Measurements from ENCODE around the gene TMOD3. TPM values are rescaled to one million over a fixed set of nuclear protein-coding genes. Genes with fewer than 3 reads are reported as not detected.

The TMOD3 gene
- total RNA-seq, 1 experiment from 2014 or later, result 54.4 TPM

DNA sequence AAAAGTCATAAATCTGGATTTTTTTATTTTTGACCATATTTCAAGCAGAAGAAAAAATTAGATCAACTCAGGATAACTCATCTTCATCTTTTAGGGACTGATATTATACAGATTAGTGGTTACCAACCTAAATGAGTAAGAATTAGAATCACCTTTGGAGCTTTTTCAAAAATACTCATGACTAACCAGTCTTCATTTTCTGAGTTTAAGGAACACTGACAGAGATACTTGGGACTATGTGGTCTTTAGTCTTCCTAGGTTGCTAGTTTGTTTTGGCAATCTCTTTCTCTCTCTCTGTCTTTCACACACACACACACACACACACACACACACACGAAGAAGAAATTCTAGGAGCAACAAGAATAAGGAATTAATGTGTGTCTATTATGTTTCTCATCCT lies 50.1 kb downstream of the TMOD3 start:
- no peaks in the 10 kb centered on the region for H3K9me3 Mint-ChIP-seq (ENCODE audit: unreplicated experiment)
- H3K4me3 Mint-ChIP-seq (ENCODE audit: unreplicated experiment), result no peak overlapping the region
- no peak overlapping the region for H3K27ac Mint-ChIP-seq (ENCODE audit: unreplicated experiment)
- intact Hi-C loops (cut with micrococcal nuclease; ENCODE audit: unreplicated experiment), result no loop called here
- TF ChIP-seq, protein P1, sequence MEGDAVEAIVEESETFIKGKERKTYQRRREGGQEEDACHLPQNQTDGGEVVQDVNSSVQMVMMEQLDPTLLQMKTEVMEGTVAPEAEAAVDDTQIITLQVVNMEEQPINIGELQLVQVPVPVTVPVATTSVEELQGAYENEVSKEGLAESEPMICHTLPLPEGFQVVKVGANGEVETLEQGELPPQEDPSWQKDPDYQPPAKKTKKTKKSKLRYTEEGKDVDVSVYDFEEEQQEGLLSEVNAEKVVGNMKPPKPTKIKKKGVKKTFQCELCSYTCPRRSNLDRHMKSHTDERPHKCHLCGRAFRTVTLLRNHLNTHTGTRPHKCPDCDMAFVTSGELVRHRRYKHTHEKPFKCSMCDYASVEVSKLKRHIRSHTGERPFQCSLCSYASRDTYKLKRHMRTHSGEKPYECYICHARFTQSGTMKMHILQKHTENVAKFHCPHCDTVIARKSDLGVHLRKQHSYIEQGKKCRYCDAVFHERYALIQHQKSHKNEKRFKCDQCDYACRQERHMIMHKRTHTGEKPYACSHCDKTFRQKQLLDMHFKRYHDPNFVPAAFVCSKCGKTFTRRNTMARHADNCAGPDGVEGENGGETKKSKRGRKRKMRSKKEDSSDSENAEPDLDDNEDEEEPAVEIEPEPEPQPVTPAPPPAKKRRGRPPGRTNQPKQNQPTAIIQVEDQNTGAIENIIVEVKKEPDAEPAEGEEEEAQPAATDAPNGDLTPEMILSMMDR (IDR thresholded peaks at IDR 0.05; ENCODE audit: insufficient read depth in 1 of 2, low read depth in 1 of 2, low read length in 1 of 2, severe bottlenecking in 1 of 2, unreplicated experiment in 1 of 2), result no peak
- POLR2A ChIA-PET, result no interaction called here
- H3K36me3 Mint-ChIP-seq (ENCODE audit: insufficient read depth, unreplicated experiment), result peaks cover 30% of the 10 kb centered on the region
- no peak for DNase-seq
- Histone ChIP-seq H3K9me3 (no peaks in the 10 kb centered on the region), H3K4me3 (ENCODE audit: low read depth, low read length) (no peak overlapping the region), H3K36me3 (ENCODE audit: control insufficient read depth, insufficient read depth, low read length) (no peaks in the 10 kb centered on the region; the same call in 1 of the 2 replicates), H3K27me3 (replicated peaks; ENCODE audit: control insufficient read depth, insufficient read depth, low read length) (no peaks in the 10 kb centered on the region), H3K4me1 (peaks cover 30% of the 10 kb centered on the region)
- H3K4me1 Mint-ChIP-seq (ENCODE audit: low read depth, unreplicated experiment), result peaks cover 23% of the 10 kb centered on the region
- H3K27me3 Mint-ChIP-seq (ENCODE audit: insufficient read depth, unreplicated experiment), result no peaks in the 10 kb centered on the region
- BruUV-seq (replicated peaks), result no TSS peak
- CTCF ChIA-PET, result interaction anchor here (0.7 to 1.1 kb wide), 2 partner anchors 9 to 113 kb away, joined by 3 to 7 read pairs; no protein-coding TSS in a partner anchor

DNA sequence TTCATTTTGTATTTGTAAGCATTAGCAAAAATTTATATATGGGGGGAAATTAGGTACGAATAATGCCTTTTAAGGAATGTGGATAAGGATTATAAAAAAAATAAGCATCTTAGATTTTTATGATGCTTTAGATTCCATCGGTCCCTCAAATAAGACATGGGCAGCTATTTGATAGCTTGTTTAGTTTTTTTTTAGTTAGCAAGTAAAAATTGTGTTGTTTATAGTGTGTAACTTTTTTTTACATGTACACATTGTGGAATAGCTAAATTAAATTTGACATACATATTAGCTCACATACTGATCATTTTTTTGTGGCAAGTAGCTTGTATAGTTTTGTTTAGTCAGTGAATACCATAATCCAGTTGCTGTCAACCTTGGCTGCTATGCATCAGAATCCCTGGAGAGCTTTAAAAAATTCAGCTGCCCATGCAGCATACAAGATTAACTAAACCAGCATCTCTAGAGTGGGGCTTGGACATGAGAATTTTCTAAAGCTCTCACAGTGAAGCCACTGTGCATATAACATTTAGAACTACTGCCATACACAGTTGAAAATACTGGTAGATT lies 53.9 kb downstream of the TMOD3 start:
- intact Hi-C loops (cut with micrococcal nuclease; ENCODE audit: unreplicated experiment), result no loop called here
- Histone ChIP-seq H3K4me3 (ENCODE audit: low read depth, low read length) (no peak overlapping the region), H3K27me3 (replicated peaks; ENCODE audit: control insufficient read depth, insufficient read depth, low read length) (no peaks in the 10 kb centered on the region), H3K9me3 (no peaks in the 10 kb centered on the region), H3K4me1 (peaks cover 15% of the 10 kb centered on the region), H3K36me3 (ENCODE audit: control insufficient read depth, insufficient read depth, low read length) (no peaks in the 10 kb centered on the region)
- TF ChIP-seq, protein P1 (IDR thresholded peaks at IDR 0.05; ENCODE audit: insufficient read depth in 1 of 2, low read depth in 1 of 2, low read length in 1 of 2, severe bottlenecking in 1 of 2, unreplicated experiment in 1 of 2), result no peak
- CTCF ChIA-PET, result no interaction called here
- Mint-ChIP-seq H3K4me1 (ENCODE audit: low read depth, unreplicated experiment) (peaks cover 3% of the 10 kb centered on the region), H3K4me3 (ENCODE audit: unreplicated experiment) (no peak overlapping the region), H3K36me3 (ENCODE audit: insufficient read depth, unreplicated experiment) (peaks cover 14% of the 10 kb centered on the region), H3K27me3 (ENCODE audit: insufficient read depth, unreplicated experiment) (no peaks in the 10 kb centered on the region), H3K9me3 (ENCODE audit: unreplicated experiment) (no peaks in the 10 kb centered on the region), H3K27ac (ENCODE audit: unreplicated experiment) (no peak overlapping the region)
- BruUV-seq (replicated peaks), result no TSS peak
- POLR2A ChIA-PET, result no interaction called here
- DNase-seq, result no peak

DNA sequence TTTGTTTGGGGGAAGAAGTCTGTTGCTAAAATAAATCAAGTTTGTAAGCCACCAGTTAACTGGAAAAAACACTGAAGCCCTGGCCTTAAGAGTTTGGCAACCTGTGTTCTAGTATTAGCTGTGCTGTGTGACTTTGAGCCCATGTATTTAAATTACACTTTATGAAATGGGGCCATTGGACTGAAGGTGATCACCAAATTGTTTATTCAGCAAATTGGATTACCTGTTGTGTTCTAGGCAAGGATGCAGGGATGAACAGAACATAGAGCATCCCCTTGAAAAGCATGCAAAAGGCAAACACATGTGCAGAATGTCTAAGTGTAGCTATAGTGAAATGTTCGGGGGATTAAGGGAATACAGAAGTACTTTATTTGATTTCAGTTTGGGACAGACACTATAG lies 54.6 kb downstream of the TMOD3 start:
- ChIA-PET CTCF (interaction anchor here (0.6 kb wide), 1 partner anchor 22 kb away, joined by 5 read pairs; no protein-coding TSS in a partner anchor), POLR2A (no interaction called here)
- DNase-seq, result no peak
- intact Hi-C loops (cut with micrococcal nuclease; ENCODE audit: unreplicated experiment), result no loop called here
- Mint-ChIP-seq H3K27ac (ENCODE audit: unreplicated experiment) (no peak overlapping the region), H3K36me3 (ENCODE audit: insufficient read depth, unreplicated experiment) (peaks cover 20% of the 10 kb centered on the region), H3K27me3 (ENCODE audit: insufficient read depth, unreplicated experiment) (no peaks in the 10 kb centered on the region), H3K9me3 (ENCODE audit: unreplicated experiment) (no peaks in the 10 kb centered on the region), H3K4me3 (ENCODE audit: unreplicated experiment) (no peak overlapping the region), H3K4me1 (ENCODE audit: low read depth, unreplicated experiment) (no peaks in the 10 kb centered on the region)
- no peak overlapping the region for H3K4me3 ChIP-seq (ENCODE audit: low read depth, low read length)
- peaks cover 12% of the 10 kb centered on the region for H3K4me1 ChIP-seq
- H3K27me3 ChIP-seq (replicated peaks; ENCODE audit: control insufficient read depth, insufficient read depth, low read length), result no peaks in the 10 kb centered on the region
- BruUV-seq (replicated peaks), result no TSS peak
- H3K9me3 ChIP-seq, result no peaks in the 10 kb centered on the region
- H3K36me3 ChIP-seq (ENCODE audit: control insufficient read depth, insufficient read depth, low read length), result no peaks in the 10 kb centered on the region
- TF ChIP-seq, protein P1 (IDR thresholded peaks at IDR 0.05; ENCODE audit: insufficient read depth in 1 of 2, low read depth in 1 of 2, low read length in 1 of 2, severe bottlenecking in 1 of 2, unreplicated experiment in 1 of 2), result no peak

Data from Caco-2 (cell line).